GM13977 (cell line): Measurements from ENCODE around the gene WNT11.

Source experiments
- DNase-seq: peaks from one replicate; pipeline ENCODE4 v3.0.0; 2012; ENCODE audit warnings: low spot score
- in situ Hi-C: fragments of 300-500 bp; cut with MboI; formaldehyde crosslinking; loops from one replicate; pipeline ENCODE4 v1.12.0; 2022; ENCODE audit warnings: low sequenced_read_pairs, low pct_unique_long_range_greater_than_20kb, mixed read lengths, inconsistent platforms; ENCODE audit not compliant: unreplicated experiment
- TF ChIP-seq, protein P1 (sequence below): IDR thresholded peaks from 2 replicates; pipeline ENCODE4 v1.5.1; 2012; ENCODE audit warnings: mild to moderate bottlenecking, control low read depth; ENCODE audit not compliant: insufficient read depth; ENCODE audit errors: extremely low read depth, missing control alignments

The WNT11 gene

GRCh38 chr11:76186776-76187279, 19.5 kb downstream of the WNT11 start:
- TF ChIP-seq, protein P1, sequence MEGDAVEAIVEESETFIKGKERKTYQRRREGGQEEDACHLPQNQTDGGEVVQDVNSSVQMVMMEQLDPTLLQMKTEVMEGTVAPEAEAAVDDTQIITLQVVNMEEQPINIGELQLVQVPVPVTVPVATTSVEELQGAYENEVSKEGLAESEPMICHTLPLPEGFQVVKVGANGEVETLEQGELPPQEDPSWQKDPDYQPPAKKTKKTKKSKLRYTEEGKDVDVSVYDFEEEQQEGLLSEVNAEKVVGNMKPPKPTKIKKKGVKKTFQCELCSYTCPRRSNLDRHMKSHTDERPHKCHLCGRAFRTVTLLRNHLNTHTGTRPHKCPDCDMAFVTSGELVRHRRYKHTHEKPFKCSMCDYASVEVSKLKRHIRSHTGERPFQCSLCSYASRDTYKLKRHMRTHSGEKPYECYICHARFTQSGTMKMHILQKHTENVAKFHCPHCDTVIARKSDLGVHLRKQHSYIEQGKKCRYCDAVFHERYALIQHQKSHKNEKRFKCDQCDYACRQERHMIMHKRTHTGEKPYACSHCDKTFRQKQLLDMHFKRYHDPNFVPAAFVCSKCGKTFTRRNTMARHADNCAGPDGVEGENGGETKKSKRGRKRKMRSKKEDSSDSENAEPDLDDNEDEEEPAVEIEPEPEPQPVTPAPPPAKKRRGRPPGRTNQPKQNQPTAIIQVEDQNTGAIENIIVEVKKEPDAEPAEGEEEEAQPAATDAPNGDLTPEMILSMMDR: no peak
- in situ Hi-C loops: no loop called here
- no peak for DNase-seq

DNA sequence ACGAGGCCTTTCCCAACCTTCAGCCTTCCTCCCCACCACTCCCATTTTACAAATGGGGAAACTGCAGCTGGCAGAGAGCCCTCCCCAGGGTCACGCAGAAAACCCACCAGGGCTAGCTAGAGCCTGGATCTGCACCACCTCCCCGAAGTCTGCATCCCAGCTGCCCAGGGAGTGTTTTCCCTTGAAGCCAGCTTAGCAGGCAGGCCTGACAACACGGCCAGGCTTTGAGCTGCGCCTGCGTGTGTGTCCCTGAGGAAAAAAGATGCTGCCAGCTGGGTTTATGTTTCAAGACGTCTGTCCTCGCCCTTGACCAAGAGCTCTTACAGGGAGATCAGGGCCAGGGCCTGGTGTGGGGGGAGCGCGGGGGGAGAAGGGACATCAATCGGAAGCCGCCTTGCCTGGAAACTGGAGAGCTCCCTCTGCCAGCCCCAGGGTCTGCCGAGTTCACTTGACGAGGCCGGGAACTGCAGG, 20.3 kb downstream of the WNT11 start:
- in situ Hi-C loops: no loop called here
- no peak for DNase-seq
- TF ChIP-seq, protein P1: no peak

DNA sequence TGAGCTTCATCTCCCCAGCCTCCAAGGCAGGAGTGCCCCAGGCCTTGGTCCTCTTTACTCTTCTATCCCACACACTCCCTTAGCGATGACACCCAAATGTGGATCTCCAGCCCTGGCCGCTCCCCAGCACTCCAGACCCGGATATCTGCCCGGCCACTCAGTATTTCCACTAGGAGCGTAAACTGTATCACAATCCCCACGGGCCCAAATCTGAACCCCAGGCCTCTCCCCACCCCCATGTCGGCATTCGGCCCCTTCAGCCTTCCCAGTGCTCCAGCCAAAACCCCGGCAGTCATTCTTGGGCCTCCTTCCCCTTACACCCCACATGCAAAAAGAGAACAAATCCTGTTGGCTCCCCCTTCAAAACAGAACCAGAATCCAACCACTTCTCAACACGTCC, 20.8 kb downstream of the WNT11 start:
- in situ Hi-C loops: no loop called here
- DNase-seq: no peak
- TF ChIP-seq, protein P1: no peak

DNA sequence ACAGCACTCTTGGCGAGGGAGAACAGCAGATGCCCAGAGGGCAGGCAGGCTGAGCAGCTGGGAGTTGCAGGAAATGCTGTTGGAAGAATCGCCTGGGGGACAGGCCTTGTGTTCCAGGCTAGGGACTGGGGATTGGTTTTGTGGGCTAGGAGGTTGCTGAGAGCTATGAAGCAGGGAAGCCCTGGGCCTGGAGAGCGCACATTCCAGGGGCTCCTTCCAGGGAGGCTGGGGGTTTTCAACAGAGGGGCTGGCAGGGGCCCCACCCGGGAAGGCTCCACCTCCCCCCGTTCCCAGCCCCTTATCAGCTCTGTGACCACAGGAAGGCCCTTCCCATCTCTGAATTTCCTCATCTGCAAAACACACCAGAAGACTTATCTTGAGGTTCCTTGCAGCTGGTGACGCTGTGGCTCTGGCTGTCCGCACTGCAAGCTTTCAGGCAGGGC, 21.7 kb downstream of the WNT11 start:
- TF ChIP-seq, protein P1: no peak
- in situ Hi-C loops: no loop called here
- DNase-seq: no peak

GRCh38 chr11:76181371-76181770, 24.9 kb downstream of the WNT11 start:
- TF ChIP-seq, protein P1: no peak
- in situ Hi-C loops: no loop called here
- no peak for DNase-seq

DNA sequence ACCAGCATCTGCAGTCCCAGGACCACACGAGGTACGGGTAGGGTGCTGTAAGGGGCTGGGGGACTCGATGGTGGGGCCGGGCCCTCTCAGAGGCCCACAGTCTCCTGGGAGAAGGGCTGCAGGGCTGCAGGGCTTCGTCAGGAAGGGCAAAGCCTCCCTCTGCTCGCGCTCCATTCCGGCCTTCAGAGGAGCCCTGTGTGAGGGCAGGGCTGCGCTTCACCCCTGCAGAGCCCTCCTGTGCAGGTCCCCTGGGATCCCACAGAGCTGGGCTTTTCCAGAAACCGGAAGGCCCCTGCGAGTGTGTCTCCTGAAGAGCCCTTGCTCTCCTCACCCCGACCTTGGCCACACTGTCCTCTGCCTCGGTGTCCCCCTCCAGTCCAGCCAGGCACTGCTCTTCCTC, 27.2 kb downstream of the WNT11 start:
- no peak for DNase-seq
- in situ Hi-C loops: no loop called here
- TF ChIP-seq, protein P1: no peak
